Small intestine (tissue), 7 donors: ENCODE measurements around the gene ATF7. TPM values are rescaled to one million over a fixed set of nuclear protein-coding genes. Genes with fewer than 3 reads are reported as not detected.

Source experiments
- DNase-seq, 2 donors: peaks; one replicate each; pipeline versions ENCODE4 v3.0.0 to v3.0.0-alpha.2; 2013
- FAIRE-seq: peaks from 2 replicates; lab custom pipeline; 2012; peaks lifted over from hg19 to GRCh38; lab: Jason Lieb, UNC
- H3K27ac ChIP-seq, 3 donors: one replicate each; pipeline ENCODE4 v1.5.1; 2013; ENCODE audit warnings: low read length in 2 of 3, mild to moderate bottlenecking in 2 of 3, control low read depth in 1 of 3, inconsistent platforms in 1 of 3, low read depth in 1 of 3, moderate library complexity in 1 of 3
- H3K27me3 ChIP-seq, 3 donors: one replicate each; pipeline ENCODE4 v1.6.1; 2013; ENCODE audit warnings: low read length in 3 of 3, inconsistent platforms in 1 of 3; ENCODE audit not compliant: control insufficient read depth in 3 of 3, insufficient read depth in 3 of 3
- H3K36me3 ChIP-seq, 3 donors: one replicate each; pipeline ENCODE4 v1.6.1; 2013; ENCODE audit warnings: low read length in 3 of 3, inconsistent platforms in 1 of 3, low read depth in 1 of 3, mild to moderate bottlenecking in 1 of 3, moderate library complexity in 1 of 3; ENCODE audit not compliant: control insufficient read depth in 3 of 3, insufficient read depth in 2 of 3
- H3K4me1 ChIP-seq, 3 donors: one replicate each; pipeline ENCODE4 v1.6.1; 2013; ENCODE audit warnings: low read length in 2 of 3, inconsistent platforms in 1 of 3, low read depth in 1 of 3, mild to moderate bottlenecking in 1 of 3, moderate library complexity in 1 of 3; ENCODE audit not compliant: control insufficient read depth in 3 of 3, insufficient read depth in 2 of 3
- H3K4me3 ChIP-seq, 3 donors: one replicate each; pipeline ENCODE4 v1.5.1; 2013; ENCODE audit warnings: low read length in 3 of 3, control low read depth in 1 of 3, inconsistent platforms in 1 of 3, low read depth in 1 of 3, mild to moderate bottlenecking in 1 of 3, moderate library complexity in 1 of 3
- H3K9me3 ChIP-seq, 2 donors: one replicate each; pipeline ENCODE4 v1.6.1; 2013; ENCODE audit warnings: low read depth in 1 of 2, low read length in 1 of 2; ENCODE audit not compliant: control insufficient read depth in 2 of 2, insufficient read depth in 1 of 2
- WGBS, 3 donors: extraction: QIAGEN DNeasy Blood & Tissue Kit; methylation state at CpG; one replicate each; pipeline ENCODE4 v1.1.7; 2013; 5-methylcytosine and 5-hydroxymethylcytosine counted together
- polyA plus RNA-seq, 4 donors: library from polyadenylated mRNA; stranded (reverse) in 3 of 4; unstranded in 1 of 4; fragments of 200-250 nt in 3 of 4; fragments of 120-200 nt in 1 of 4; gene quantifications; one replicate each; pipeline versions ENCODE4 v1.2.1 to v1.2.3, GENCODE V29; 2013
- donor health status: healthy with polysubstance abuse.
- donor health status: control.
- donor health status: control.
- donor health status: Bipolar disorder and iron deficiency.
- donor health status: healthy.

ATF7 gene
- polyA plus RNA-seq, 4 donors = 8.6 to 32.9 (median 14.5) TPM

DNA sequence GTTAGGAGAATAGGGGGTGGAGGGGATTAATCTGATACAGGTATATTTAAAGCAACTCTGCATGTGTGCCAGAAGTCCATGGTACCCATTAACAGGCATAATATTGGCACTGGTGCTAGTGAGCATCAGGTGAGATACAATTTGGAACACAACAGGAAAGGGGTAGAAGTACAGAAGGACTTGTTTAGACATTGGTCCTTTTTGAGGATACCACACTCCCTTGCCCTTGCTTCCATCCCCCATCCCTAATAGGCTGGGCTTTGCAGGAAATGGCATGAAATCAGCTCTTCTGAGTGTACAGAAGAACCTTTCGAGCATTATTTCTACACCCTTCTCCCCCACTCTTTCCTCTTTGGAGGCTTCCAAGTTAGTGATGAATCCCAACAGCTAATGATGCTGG is 157.9 kb downstream of the ATF7 start:
- no peaks in the 10 kb centered on the region for H3K4me1 ChIP-seq
- H3K27ac ChIP-seq = no peak overlapping the region
- H3K4me3 ChIP-seq = no peak overlapping the region
- peaks cover 58 to 66% (median 61%) of the 10 kb centered on the region in 3 donors for H3K36me3 ChIP-seq
- WGBS, 3 donors = 88 to 90% (median 88%) methylated on average over 1 of the region's 1 CpG
- no peak for DNase-seq
- no peak for FAIRE-seq
- no peaks in the 10 kb centered on the region for H3K27me3 ChIP-seq
- H3K9me3 ChIP-seq = no peaks in the 10 kb centered on the region

DNA sequence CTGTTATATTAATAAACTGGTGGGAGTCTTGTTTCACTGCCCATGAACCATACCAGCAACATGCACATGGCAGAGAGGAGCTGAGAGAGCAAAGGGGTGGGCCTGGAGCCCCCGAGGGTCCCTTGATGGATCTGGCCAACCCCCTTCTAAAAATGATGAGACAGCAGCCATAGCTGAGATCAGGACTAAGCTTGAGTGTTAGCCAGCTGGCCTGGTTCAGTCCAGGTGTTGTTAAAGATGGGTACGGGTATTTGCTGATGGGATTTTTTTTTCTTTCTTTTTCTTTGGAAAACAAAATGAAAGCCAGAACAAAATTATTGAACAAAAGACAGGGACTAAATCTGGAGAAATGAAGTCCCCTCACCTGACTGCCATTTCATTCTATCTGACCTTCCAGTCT is 158.3 kb downstream of the ATF7 start:
- no peak for DNase-seq
- Histone ChIP-seq H3K4me3 (no peak overlapping the region), H3K27ac (no peak overlapping the region), H3K36me3 (peaks cover 57 to 70% (median 60%) of the 10 kb centered on the region in 3 donors), H3K9me3 (no peaks in the 10 kb centered on the region), H3K4me1 (no peaks in the 10 kb centered on the region), H3K27me3 (no peaks in the 10 kb centered on the region)
- 84 to 88% (median 85%) methylated on average over 2 of the region's 2 CpGs for WGBS, 3 donors
- no peak for FAIRE-seq

DNA sequence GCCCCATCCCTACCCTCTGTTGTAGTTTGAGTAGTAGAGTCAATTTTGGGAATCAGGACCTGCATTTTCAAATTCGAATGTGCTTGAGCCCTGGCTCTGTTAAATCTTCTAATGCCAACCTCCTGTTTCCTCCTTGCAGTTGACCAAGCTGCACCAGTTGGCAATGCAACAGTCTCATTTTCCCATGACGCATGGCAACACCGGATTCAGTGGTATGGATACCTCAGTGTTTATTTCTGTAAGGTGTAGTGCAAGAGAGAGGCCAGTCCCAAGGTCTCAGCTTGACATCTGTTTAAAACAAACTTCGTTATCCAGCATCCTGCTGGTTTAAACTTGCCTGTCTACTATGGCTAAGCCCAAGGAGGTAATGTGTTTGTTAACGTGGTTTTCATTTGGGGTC is 159.1 kb downstream of the ATF7 start:
- 73 to 79% (median 74%) methylated on average over 5 of the region's 5 CpGs for WGBS, 3 donors
- H3K36me3 ChIP-seq = peaks cover 56 to 75% (median 66%) of the 10 kb centered on the region in 3 donors
- FAIRE-seq (no peak), DNase-seq (no peak)
- H3K9me3 ChIP-seq = no peaks in the 10 kb centered on the region
- no peaks in the 10 kb centered on the region for H3K4me1 ChIP-seq
- no peaks in the 10 kb centered on the region for H3K27me3 ChIP-seq
- H3K27ac ChIP-seq = no peak overlapping the region
- H3K4me3 ChIP-seq = no peak overlapping the region

DNA sequence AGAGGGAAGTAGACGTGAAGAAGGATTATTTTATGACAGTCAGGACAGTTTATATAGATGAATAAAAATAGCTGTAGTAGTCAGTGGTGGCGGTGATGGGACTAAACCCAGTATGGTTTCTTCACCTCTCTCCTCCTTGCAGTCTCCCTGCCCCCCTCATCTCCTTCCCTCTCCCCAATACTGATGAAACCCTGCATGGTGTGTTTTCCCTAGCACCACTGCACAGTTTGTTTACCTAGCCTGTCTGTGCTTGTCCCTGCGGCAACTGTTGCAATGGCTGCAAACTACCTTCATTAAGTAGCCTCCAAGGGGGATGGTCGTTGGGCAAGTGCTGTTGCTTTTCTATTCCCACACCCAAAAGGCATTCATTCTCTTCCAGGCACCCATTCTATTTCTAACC is 159.5 kb downstream of the ATF7 start:
- Histone ChIP-seq H3K36me3 (peaks cover 52 to 73% (median 66%) of the 10 kb centered on the region in 3 donors), H3K9me3 (no peaks in the 10 kb centered on the region), H3K27ac (no peak overlapping the region), H3K4me3 (no peak overlapping the region), H3K27me3 (no peaks in the 10 kb centered on the region), H3K4me1 (no peaks in the 10 kb centered on the region)
- FAIRE-seq (no peak), DNase-seq (no peak)
- WGBS, 3 donors = 76 to 78% (median 76%) methylated on average over 4 of the region's 4 CpGs

DNA sequence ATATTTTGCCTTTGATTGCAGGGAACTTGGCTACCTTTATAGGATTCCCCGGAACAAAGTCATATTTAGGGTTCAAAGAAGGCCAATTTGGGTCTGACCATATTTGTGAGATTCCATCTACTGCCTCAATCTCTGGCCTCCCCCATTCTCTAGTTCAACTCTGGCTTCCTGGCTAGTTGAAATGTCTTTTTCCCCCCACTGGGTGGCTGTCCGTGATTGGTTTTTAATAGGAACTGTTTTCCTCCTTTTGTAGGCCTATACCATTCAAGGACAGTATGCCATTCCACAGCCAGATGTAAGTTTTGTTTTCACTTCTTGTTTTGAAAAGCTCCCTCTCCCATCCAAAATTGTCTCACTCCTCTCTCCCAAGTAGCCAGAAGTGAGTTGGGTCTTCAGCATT is 160.5 kb downstream of the ATF7 start:
- WGBS, 3 donors = 65 to 68% (median 66%) methylated on average over 2 of the region's 2 CpGs

DNA sequence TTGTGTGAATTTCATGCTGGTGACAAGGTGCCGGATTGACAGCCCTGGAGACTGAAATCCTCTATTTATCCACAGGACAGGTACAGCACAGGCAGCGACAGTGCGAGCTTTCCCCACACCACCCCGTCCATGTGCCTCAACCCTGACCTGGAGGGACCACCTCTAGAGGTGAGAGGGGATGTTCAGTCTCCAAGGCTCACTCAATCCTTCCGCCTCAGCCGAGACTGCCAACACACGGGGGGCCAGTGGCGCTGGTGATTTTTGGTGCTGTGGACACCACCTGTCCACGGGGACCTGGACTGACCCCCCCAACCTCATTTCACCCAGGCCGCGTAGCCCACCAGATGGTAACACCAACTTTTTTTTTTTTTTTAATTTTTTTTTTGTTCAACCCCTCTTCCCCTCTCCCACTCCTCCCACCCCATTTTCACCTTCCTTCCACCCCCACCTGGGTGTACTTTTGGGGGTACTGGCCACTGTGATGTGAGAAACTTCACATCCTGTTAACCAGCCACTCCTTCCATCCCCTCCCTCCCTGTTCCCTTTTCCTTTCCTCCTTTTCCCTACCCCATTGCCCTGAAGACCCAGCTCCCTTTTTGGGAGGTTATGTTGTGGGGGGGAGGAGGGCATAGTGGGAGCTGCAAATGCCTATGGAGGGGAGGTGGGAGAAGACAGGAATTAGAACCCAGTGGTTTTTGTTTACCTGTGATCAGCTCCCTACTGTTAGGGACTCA is 161.3 kb downstream of the ATF7 start:
- Histone ChIP-seq H3K4me3 (no peak overlapping the region), H3K4me1 (peaks cover 0 to 2% (median 0%) of the 10 kb centered on the region in 3 donors), H3K9me3 (no peaks in the 10 kb centered on the region), H3K27me3 (no peaks in the 10 kb centered on the region), H3K27ac (no peak overlapping the region), H3K36me3 (peaks cover 57 to 76% (median 63%) of the 10 kb centered on the region in 3 donors)
- FAIRE-seq (no peak), DNase-seq (no peak)
- WGBS, 3 donors = 91 to 96% (median 91%) methylated on average over 11 of the region's 11 CpGs

More for the DNA sequence above, 160.5 kb downstream of the ATF7 start:
- Histone ChIP-seq H3K4me3 (no peak overlapping the region), H3K36me3 (peaks cover 52 to 73% (median 64%) of the 10 kb centered on the region in 3 donors), H3K27ac (no peak overlapping the region), H3K27me3 (no peaks in the 10 kb centered on the region), H3K4me1 (peaks cover 0 to 2% (median 0%) of the 10 kb centered on the region in 3 donors), H3K9me3 (no peaks in the 10 kb centered on the region)
- FAIRE-seq = no peak
- DNase-seq = no peak

DNA sequence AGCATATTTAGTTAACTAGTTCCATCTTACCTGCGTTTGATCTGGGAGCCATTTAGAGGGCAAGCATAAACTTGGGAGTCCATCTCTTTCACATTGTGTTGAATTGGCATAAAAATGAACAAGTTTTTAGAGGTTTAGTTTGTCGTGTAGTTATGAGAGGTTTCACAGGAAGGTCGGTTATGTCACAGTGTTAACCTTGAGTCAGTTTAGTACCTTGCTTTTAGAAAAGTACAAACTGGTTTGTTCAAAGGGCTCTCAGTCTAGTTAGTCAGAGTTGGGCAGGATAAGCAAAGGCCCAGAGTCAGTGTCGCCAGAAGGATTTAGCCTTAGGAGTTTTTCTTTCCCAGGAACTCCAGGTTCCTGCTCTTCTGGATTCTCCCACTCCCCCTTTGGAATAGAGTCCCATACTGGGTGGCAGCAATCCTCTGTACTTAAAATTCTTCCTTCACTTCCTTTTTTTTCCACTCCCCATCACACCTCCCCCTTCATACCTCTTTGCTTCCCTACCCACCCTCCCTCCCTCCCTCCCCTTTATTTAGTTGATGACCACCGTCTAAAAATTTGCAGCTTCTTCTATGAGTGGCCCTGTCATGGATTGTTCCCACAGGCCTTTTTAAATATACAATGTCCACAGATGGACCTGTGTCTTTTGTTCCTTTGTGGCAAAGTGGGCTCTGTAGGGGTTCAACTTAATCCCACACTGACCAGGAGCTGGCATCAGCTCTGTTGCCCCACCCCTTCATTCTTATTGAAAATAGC is 162.2 kb downstream of the ATF7 start:
- no peaks in the 10 kb centered on the region for H3K9me3 ChIP-seq
- FAIRE-seq = no peak
- H3K27ac ChIP-seq = no peak overlapping the region
- H3K4me1 ChIP-seq = peaks cover 0 to 2% (median 0%) of the 10 kb centered on the region in 3 donors
- H3K4me3 ChIP-seq = no peak overlapping the region
- no peaks in the 10 kb centered on the region for H3K27me3 ChIP-seq
- H3K36me3 ChIP-seq = peaks cover 55 to 75% (median 61%) of the 10 kb centered on the region in 3 donors
- DNase-seq = no peak
- WGBS, 3 donors = 54 to 62% (median 56%) methylated on average over 5 of the region's 5 CpGs

DNA sequence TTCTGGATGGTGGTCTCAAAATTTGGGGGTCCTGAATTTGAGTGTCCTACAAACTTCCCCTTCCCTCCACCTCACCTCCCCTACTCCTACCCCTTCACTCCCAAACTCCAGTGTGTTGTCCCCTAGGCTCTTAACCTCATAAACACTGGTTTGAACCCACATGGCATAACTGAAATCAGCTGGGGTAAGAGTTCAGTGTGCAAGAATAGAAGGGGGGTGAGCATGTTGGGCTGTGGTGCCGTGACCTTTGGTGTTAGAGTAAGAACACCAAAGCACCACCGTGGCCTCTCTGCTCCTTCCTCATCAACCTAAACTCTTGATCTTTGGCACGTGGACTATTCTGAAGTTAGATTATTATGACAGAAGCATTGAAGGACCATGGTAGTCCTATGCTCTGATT is 163.2 kb downstream of the ATF7 start:
- peaks cover 0 to 2% (median 0%) of the 10 kb centered on the region in 3 donors for H3K4me1 ChIP-seq
- FAIRE-seq (no peak), DNase-seq (no peak)
- H3K4me3 ChIP-seq = no peak overlapping the region
- H3K36me3 ChIP-seq = peaks cover 57 to 71% (median 66%) of the 10 kb centered on the region in 3 donors
- no peak overlapping the region for H3K27ac ChIP-seq
- H3K27me3 ChIP-seq = no peaks in the 10 kb centered on the region
- 40 to 68% (median 53%) methylated on average over 3 of the region's 3 CpGs for WGBS, 3 donors
- H3K9me3 ChIP-seq = no peaks in the 10 kb centered on the region
